GM23338 (cell line): ENCODE data around the gene TECTB. TPM values are rescaled to one million over a fixed set of nuclear protein-coding genes. Genes with fewer than 3 reads are reported as not detected.
A peak's percentile ranks its signal among the peaks of the same experiment; 100 is the strongest.

Source experiments
- ATAC-seq: fragments of 200-7000 bp; cut with Tn5 transposase; 3 replicates; pipeline ENCODE4 v1.9.1; 2020
- DNase-seq: peaks from one replicate; pipeline ENCODE4 v3.0.0-alpha.2; 2015; ENCODE audit warnings: low spot score
- H2AFZ ChIP-seq: fragments of 200-600 bp; sonication (generic); 2 replicates; pipeline ENCODE4 v1.8.0; 2016; ENCODE audit warnings: antibody characterized with exemption, mild to moderate bottlenecking, moderate library complexity
- H3F3A ChIP-seq: fragments of 200-600 bp; sonication (generic); replicated peaks from 2 replicates; pipeline ENCODE4 v1.8.0; 2017; ENCODE audit warnings: antibody characterized with exemption, mixed run types, low read depth
- H3K27ac ChIP-seq: fragments of 200-600 bp; sonication (generic); 2 replicates; pipeline ENCODE4 v1.6.1; 2016; ENCODE audit warnings: low read depth
- H3K27me3 ChIP-seq: fragments of 200-600 bp; sonication (generic); 2 replicates; pipeline ENCODE4 v1.8.0; 2016; ENCODE audit warnings: mild to moderate bottlenecking, mixed run types, moderate library complexity; ENCODE audit not compliant: insufficient read depth
- H3K36me3 ChIP-seq: fragments of 200-600 bp; sonication (generic); 2 replicates; pipeline ENCODE4 v1.8.0; 2016; ENCODE audit warnings: mild to moderate bottlenecking; ENCODE audit not compliant: insufficient read depth
- H3K4me1 ChIP-seq: fragments of 200-600 bp; sonication (generic); 2 replicates; pipeline ENCODE4 v1.8.0; 2016; ENCODE audit warnings: mild to moderate bottlenecking, moderate library complexity; ENCODE audit not compliant: insufficient read depth
- H3K4me2 ChIP-seq: fragments of 200-600 bp; sonication (generic); 2 replicates; pipeline ENCODE4 v1.7.1; 2017; ENCODE audit warnings: mixed run types
- H3K4me3 ChIP-seq: fragments of 200-600 bp; sonication (generic); 2 replicates; pipeline ENCODE4 v1.6.1; 2016; ENCODE audit warnings: mixed run types
- H3K79me2 ChIP-seq: fragments of 200-600 bp; sonication (generic); replicated peaks from 2 replicates; pipeline ENCODE4 v1.8.0; 2017; ENCODE audit warnings: mild to moderate bottlenecking; ENCODE audit not compliant: insufficient read depth
- H3K9me2 ChIP-seq: fragments of 200-600 bp; sonication (generic); 2 replicates; pipeline ENCODE4 v1.8.0; 2017; ENCODE audit not compliant: insufficient read depth
- H4K20me1 ChIP-seq: fragments of 200-600 bp; sonication (generic); replicated peaks from 2 replicates; pipeline ENCODE4 v1.8.0; 2017; ENCODE audit warnings: mild to moderate bottlenecking; ENCODE audit not compliant: insufficient read depth
- H3K27ac Mint-ChIP-seq: 2 replicates; pipeline ENCODE4 v1.8.0; 2020; ENCODE audit warnings: inconsistent platforms, mild to moderate bottlenecking, moderate library complexity, mixed read lengths
- H3K27me3 Mint-ChIP-seq: 3 replicates; pipeline ENCODE4 v1.8.0; 2022; ENCODE audit warnings: low read depth, mild to moderate bottlenecking, moderate library complexity, mixed read lengths, inconsistent platforms; ENCODE audit not compliant: insufficient read depth, poor library complexity
- H3K36me3 Mint-ChIP-seq: 3 replicates; pipeline ENCODE4 v1.8.0; 2021; ENCODE audit warnings: low read depth, mild to moderate bottlenecking, inconsistent platforms, moderate library complexity, mixed read lengths
- H3K4me1 Mint-ChIP-seq: 3 replicates; pipeline ENCODE4 v1.8.0; 2020; ENCODE audit warnings: mild to moderate bottlenecking, inconsistent platforms, mixed read lengths
- H3K4me3 Mint-ChIP-seq: 3 replicates; pipeline ENCODE4 v1.8.0; 2021; ENCODE audit warnings: moderate library complexity, mild to moderate bottlenecking, inconsistent platforms, mixed read lengths
- H3K9me3 Mint-ChIP-seq: 3 replicates; pipeline ENCODE4 v1.8.0; 2020; ENCODE audit warnings: moderate library complexity, mild to moderate bottlenecking, inconsistent platforms, mixed read lengths
- CTCF ChIP-seq, 2 experiments: fragments of 200-600 bp in 1 of 2; sonication (generic) in 1 of 2; conservative IDR thresholded peaks; 2 replicates each; pipeline versions ENCODE4 v1.5.1 to v1.6.1; 2016 to 2017; ENCODE audit warnings: antibody characterized with exemption in 2 of 2, low read depth in 2 of 2, mild to moderate bottlenecking in 2 of 2, moderate library complexity in 1 of 2
- ETS1 ChIP-seq: IDR thresholded peaks from 2 replicates; pipeline ENCODE4 v1.6.1; 2016; ENCODE audit warnings: antibody characterized with exemption
- EZH2 ChIP-seq: fragments of 200-600 bp; sonication (generic); IDR thresholded peaks from one replicate; pipeline ENCODE4 v1.8.0; 2017; ENCODE audit warnings: antibody characterized with exemption, mild to moderate bottlenecking, low read depth; ENCODE audit not compliant: unreplicated experiment
- EZH2phosphoT487 ChIP-seq: fragments of 200-600 bp; sonication (generic); IDR thresholded peaks from one replicate; pipeline ENCODE4 v1.8.1; 2018; ENCODE audit warnings: antibody characterized with exemption; ENCODE audit not compliant: unreplicated experiment
- JUNB ChIP-seq: IDR thresholded peaks from one replicate; pipeline ENCODE4 v1.6.1; 2016; ENCODE audit warnings: antibody characterized with exemption; ENCODE audit not compliant: unreplicated experiment
- REST ChIP-seq: IDR thresholded peaks from one replicate; pipeline ENCODE4 v1.6.1; 2018; ENCODE audit warnings: antibody characterized with exemption; ENCODE audit not compliant: unreplicated experiment
- STAT1 ChIP-seq: IDR thresholded peaks from one replicate; pipeline ENCODE4 v1.6.1; 2016; ENCODE audit warnings: antibody characterized with exemption; ENCODE audit not compliant: unreplicated experiment
- ZNF114 ChIP-seq: fragments of 250-450 bp; sonication (Bioruptor Pico); IDR thresholded peaks from 2 replicates; pipeline ENCODE4 v1.5.0; 2020; ENCODE audit warnings: mild to moderate bottlenecking, moderate library complexity
- ZNF331 ChIP-seq: fragments of 250-450 bp; sonication (Bioruptor Pico); IDR thresholded peaks from 2 replicates; pipeline ENCODE4 v1.5.0; 2020; ENCODE audit warnings: low read depth, mild to moderate bottlenecking, moderate library complexity
- ZNF462 ChIP-seq: fragments of 250-450 bp; sonication (Bioruptor Pico); IDR thresholded peaks from 2 replicates; pipeline ENCODE4 v1.5.0; 2020; ENCODE audit warnings: mild to moderate bottlenecking, moderate library complexity
- polyA plus RNA-seq: library from polyadenylated mRNA; unstranded; fragments of >200 nt; fragmentation: Nextera tagmentation; extraction: Ambion mirVana; gene quantifications from 2 replicates; pipeline ENCODE4 v1.2.1, GENCODE V29; 2016
- total RNA-seq: library from RNA; depleted of rRNA; stranded (reverse); fragments of >200 nt; shearing (Covaris generic); gene quantifications from 2 replicates; pipeline ENCODE4 v1.2.3, GENCODE V29; 2014

The TECTB gene
- total and polyA plus RNA-seq, 2 experiments from 2014 or later: not detected

- DNase-seq (no peak), ATAC-seq (no peak)
- Histone ChIP-seq H4K20me1 (no peaks in the 10 kb centered on the region), H3K4me2 (no peak overlapping the region), H3K4me1 (no peaks in the 10 kb centered on the region), H3K79me2 (no peaks in the 10 kb centered on the region), H2AFZ (0 out of 2 replicates have a peak overlapping the region, but pooled peaks have one; percentile 32), H3K27me3 (no peaks in the 10 kb centered on the region), H3F3A (no peaks in the 10 kb centered on the region), H3K36me3 (no peaks in the 10 kb centered on the region; the same call in 1 of the 2 replicates), H3K9me2 (no peaks in the 10 kb centered on the region), H3K4me3 (no peak overlapping the region), H3K27ac (no peak overlapping the region)
- no peaks in the 10 kb centered on the region for H3K36me3 Mint-ChIP-seq
- no peak overlapping the region for H3K27ac Mint-ChIP-seq
- no peaks in the 10 kb centered on the region for H3K4me1 Mint-ChIP-seq
- H3K4me3 Mint-ChIP-seq: no peak overlapping the region
- H3K9me3 Mint-ChIP-seq: no peaks in the 10 kb centered on the region; the same call in 2 of the 3 replicates
- TF ChIP-seq ZNF462 (CRISPR knock-in tag) (no peak), REST (no peak), ETS1 (no peak), CTCF (conservative IDR thresholded peaks at IDR 0.05; ENCODE audit: low read depth in 2 of 2) (no peak), ZNF114 (no peak), EZH2 (no peak), JUNB (no peak), EZH2phosphoT487 (no peak), ZNF331 (CRISPR knock-in tag) (no peak), STAT1 (no peak)
- no peaks in the 10 kb centered on the region for H3K27me3 Mint-ChIP-seq
Measured at GRCh38 chr10:112261281-112261822, 21.8 kb upstream of the TECTB start.
